HG03025 (cell line): ENCODE data around the gene ZNF608.

ENCODE experiments used
- ATAC-seq: cut with Tn5 transposase; IDR thresholded peaks from one replicate; pipeline ENCODE4 v1.9.1; 2021; ENCODE audit warnings: mild to moderate bottlenecking, moderate library complexity; ENCODE audit not compliant: unreplicated experiment, low FRiP score

Gene ZNF608

GRCh38 chr5:124740071-124740470, 6.4 kb downstream of the ZNF608 start:
- no peak for ATAC-seq

DNA sequence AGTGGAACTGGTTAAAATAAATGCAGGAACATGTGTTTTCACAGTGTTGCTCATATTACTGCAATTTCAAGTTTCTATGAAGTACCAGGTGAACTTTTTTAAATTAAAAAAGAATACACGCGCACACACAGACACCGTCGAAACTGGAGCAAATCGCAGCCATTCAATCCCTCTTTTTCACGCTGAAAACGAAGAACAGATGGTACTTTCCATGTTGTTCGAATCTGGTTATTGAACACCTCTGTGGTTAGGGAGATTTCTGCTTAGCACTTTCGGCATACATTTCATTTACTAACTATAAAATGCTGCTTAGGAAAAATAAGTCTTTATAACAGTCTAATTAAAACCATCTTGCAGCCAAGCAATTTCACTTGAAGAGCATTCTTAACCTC, 6.8 kb downstream of the ZNF608 start:
- ATAC-seq, result no peak

DNA sequence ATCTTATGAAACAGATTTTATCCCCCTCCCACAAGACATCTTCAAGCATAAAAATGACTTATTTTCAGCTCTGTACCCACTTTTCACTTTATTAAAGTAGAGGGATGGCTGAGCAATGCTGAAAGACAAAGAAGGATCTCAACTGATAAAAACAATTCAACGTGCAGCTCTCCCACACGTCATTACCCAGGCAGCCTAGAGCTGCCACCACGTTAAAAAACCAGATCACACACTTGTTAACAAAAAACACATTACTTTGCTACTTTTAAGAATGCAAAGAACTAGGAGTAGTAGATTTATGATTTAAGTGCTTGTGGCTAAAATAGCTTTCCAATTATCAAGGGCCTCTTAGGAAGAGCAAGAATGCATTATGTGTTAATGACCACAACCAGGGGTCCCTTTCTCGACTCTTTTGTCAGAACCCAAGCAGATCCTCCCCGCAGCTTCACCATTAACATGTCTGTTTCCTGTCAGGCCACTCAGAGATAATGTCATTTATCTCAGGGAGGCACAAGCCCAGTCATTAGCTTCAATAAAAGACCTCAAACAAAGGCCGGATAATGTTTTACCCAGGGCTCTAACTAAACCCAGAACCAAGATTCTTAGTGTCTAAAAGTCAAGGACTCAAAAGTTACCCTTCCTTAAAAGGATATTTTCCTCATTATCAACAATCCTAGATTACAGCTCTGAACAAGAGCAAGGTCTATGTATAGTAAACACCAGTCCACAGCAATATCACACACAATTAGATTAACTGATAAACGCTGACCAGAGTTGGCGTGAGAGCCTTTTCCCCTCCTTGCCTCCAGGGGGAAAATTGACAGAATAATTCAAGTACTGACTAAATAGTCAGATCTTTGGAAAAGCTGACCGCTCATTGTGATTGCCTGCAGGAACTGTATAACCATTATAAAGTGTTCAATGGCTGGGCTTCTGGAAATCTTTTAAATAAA, 7.5 kb downstream of the ZNF608 start:
- no peak for ATAC-seq

- ATAC-seq, result no peak
Measured at GRCh38 chr5:124737651-124738050, 8.8 kb downstream of the ZNF608 start.

DNA sequence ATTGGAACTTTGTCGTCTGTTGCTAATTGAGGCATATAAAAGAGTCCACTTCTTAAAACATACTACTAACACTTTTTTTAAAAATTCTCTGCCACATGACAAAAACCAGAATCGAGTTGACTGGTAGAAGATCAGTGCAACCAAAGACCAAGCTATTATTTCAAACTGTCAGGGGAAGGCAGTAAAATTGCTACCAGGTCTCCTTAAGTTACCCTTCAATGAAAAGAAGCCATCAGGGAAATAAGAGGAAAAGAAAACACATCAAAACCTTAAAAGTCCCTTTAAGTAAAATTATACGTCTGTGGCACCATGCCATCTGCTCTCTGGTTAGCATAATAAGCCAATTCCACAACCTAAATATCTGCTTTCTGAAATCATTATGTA, 9.6 kb downstream of the ZNF608 start:
- no peak for ATAC-seq

GRCh38 chr5:124736082-124736804, 10.2 kb downstream of the ZNF608 start:
- no peak for ATAC-seq

- no peak for ATAC-seq
Measured at GRCh38 chr5:124735169-124735858, 11.1 kb downstream of the ZNF608 start.

- ATAC-seq, result no peak
Measured at GRCh38 chr5:124734574-124735168, 11.8 kb downstream of the ZNF608 start.

DNA sequence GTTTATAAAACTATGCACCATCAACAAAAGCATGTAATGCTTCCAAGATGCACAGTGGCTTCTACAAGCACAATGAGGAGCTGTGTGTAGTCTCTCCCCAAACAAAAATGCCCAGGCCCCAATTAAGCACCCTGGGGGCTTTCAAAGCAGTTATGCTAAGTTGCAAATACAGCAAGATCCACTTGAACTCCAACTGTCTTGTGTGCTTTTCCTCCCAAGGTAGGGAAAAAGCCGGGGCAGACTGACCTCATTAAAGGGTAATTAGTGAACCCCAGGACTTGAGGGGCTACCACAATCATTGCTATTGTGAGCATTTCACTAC, 13.1 kb downstream of the ZNF608 start:
- no peak for ATAC-seq

DNA sequence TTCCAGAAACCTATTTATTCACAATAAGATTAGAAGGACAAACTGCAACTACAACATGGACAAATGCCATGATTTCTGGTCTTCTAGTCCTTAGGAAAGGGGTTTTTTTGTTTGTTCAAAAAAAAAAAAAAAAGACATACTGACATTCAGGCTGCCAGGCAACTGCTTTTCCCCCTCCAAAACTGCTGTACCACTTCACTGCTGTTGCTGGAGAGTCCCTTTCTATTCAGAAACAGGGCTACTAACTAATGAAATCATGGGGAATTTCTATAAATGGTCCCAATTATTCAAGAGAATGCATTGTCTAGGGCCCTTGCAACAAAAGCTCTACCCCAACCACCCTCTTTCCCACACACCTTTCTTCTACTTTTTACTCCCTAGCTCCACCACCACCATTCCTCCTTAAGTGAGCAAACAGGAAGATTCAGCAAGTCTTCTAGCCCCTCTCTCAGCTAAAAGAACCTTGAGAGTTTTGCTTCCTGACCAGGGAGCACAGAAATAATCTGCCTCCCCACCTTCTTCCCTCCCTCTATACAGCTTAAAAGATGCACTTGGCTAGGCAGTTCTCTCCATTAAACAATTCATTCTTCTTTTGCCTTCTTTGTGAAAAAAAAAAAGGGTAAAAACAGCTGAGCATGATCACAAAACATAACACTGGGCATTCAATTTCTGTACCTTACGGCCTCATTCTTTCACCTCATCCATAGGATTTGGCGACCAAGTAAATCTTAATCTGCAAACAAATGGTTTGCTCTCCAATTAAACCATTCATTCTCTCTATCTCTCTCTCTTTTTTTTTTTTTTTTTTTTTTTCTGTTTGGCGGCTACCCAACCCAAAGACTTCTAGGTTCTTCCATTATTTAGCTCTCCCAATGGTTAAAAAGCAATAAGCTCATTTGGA, 13.8 kb downstream of the ZNF608 start:
- ATAC-seq, result no peak

DNA sequence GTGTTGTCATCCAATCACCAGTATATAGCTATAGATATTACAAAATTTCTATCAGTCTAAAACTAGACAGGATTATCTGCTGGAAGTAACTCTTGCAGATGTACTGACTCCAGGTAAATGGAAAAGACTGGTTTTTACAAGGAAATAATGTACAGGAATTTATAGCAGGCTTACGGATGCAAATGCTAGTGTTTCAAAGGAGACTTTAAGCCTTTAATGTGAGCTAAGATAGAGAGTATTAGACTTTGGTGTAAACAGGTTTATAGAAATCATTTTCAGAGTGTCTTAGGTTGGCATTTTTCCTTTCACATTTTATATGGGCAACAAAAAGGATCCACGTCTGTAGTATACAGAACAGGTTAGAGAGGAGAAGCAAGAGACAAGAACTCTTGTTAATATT, 16.1 kb downstream of the ZNF608 start:
- ATAC-seq, result no peak

DNA sequence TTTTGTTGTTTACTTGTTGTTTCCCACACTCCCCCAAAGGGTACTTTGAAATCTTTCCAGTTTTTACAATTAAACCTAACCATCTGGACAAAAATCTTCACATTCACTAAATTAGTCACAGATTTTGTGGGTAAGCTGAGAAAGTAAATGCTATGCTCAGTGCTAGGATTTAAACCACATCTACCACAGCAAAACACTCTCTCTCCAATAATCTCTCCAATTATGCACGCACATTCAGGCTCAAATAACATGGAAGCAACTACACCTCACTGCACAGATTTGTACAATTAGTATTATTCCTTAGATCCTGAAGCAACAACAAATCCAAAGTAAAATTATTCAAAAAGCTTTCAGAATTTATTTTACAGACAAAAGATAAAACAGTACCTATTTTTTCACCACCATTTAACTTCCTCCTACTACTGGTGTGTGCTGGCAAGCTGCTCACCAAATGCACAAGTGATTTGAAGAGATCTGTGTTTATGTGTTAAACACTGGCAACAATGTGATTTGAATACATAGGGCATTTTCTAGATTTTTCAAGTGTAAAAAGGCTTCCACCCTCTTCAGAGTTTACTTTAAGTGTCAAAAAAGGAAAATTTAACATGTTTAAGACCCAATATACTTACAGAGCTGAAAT, 16.6 kb downstream of the ZNF608 start:
- no peak for ATAC-seq

GRCh38 chr5:124728968-124729332, 17.5 kb downstream of the ZNF608 start:
- ATAC-seq, result no peak

GRCh38 chr5:124728331-124728967, 18.0 kb downstream of the ZNF608 start:
- ATAC-seq, result no peak

GRCh38 chr5:124726631-124727362, 19.6 kb downstream of the ZNF608 start:
- no peak for ATAC-seq

DNA sequence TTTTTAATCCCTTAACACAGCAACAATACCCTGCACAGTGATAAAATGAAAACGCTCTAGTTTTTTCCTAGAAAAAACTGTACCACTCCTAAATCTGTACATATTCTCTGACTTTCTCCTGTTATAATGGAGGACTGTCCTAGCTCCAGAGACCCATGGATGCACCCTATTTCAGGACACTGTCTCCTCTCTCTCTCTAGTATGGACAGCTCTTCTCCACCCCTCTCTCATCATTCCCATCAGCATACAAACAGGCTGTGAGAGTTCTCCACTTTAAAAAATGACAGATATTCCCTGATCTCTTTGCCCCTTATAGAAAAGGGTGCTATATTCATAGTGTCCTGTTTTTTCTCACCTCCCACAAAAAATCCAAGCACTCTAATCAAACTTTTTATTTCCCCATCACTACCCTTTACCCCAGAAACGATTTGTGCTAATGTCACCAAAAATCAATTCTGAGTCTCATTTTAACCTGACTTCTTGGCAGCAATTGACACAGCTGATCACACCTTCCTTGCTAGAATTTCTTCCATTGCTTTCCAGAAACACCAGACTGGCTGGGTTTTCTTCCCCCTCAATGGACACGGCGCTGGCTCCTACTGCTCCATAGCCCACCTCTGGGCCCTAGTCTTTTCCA, 20.7 kb downstream of the ZNF608 start:
- no peak for ATAC-seq

- no peak for ATAC-seq
Measured at GRCh38 chr5:124725040-124725434, 21.4 kb downstream of the ZNF608 start.
